ENCODE measurements around the gene TBCE.
A peak's percentile ranks its signal among the peaks of the same experiment; 100 is the strongest.
"Not testable (repeated sequence)": the region's sequence is repeated elsewhere in the genome, so short reads cannot be mapped to it uniquely, and the experiment has no call there.

Gene TBCE

DNA sequence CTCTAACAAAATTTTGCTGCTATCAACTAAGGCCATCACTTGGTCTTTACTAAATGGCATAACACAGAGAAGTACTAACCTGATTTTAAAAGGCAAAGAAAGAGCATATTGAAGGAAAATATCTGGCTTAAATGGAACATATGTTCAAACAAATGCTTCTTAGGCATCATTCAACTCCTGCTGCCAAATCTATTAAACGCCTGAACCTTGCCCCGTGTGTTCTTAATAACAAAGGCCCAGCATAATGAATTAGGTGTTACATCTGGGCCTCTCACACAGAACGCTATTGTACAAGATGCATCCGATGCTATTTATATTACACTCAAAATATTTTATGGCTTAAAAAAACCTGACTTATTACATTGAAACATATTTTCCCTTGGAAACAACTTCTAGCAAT is 88.6 kb downstream of the TBCE start:
- no peak for DNase-seq (ENCODE audit: low spot score)

DNA sequence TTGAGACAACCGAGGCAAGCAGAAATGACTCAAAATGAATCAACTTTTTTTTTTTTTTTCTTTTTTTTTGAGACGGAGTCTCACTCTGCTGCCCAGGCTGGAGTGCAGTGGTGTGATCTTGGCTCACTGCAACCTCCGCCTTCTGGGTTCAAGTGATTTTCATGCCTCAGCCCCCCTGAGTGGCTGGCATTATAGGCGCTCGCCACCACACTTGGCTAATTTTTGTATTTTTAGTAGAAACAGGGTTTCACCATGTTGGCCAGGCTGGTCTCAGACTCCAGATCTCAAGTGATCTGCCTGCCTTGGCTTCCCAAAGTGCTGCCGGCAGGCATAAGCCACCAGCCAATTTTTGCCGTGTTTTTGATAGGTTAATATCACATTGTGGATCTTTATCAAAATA is 90.6 kb downstream of the TBCE start:
- not testable (repeated sequence) for DNase-seq (ENCODE audit: low spot score)

DNA sequence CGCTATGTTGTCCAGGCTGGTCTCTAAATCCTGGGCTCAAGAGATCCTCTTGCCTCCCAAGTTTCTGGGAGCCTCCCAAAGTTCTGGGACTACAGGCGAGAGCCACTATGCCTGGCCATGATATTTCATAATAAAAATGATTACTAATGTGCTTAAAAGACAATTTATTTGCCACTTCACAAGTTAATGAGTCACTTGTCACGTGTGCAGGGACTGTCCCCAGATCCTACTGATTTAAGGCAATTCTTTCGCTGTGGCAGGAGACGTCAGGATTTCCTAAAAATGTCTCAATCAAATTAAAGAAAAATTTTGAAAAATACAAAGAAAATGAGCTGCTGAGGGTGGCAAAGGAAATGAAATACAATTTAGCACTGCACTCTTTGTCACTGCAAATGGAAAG is 93.5 kb downstream of the TBCE start:
- DNase-seq (ENCODE audit: low spot score): no peak

DNA sequence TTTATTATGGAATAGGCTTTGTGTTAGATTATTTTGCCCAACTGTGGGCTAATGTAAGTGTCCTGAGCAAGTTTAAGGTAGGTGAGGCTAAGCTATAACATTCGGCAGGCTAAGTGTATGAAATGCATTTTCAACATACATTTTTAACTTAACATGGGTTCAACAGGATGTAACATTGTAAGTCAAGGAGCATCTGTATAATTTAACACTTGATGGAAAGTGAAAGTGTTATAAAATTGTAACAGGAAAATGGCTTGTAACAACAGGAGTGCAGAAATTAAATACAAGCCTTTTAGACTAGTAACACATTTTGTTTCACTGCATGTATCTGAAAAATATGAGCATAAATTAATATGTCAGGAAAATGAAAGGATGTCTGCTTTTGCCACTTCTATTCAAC is 94.7 kb downstream of the TBCE start:
- DNase-seq (ENCODE audit: low spot score): no peak

DNA sequence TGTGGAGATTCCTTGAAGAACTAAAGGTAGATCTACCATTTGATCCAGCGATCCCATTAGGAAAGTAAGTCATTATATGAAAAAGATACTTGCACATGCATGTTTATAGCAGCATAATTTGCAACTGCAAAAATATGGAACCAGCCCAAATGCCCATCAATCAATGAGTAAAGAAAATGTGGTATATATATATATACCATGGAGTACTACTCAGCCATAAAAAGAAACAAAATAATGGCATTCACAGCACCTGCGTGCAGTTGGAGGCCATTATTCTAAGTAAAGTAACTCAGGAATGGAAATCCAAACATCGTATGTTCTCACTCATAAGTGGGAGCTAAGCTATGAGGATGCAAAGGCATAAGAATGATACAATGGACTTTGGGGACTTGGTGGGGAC is 95.6 kb downstream of the TBCE start:
- DNase-seq (ENCODE audit: low spot score): not testable (repeated sequence)

DNA sequence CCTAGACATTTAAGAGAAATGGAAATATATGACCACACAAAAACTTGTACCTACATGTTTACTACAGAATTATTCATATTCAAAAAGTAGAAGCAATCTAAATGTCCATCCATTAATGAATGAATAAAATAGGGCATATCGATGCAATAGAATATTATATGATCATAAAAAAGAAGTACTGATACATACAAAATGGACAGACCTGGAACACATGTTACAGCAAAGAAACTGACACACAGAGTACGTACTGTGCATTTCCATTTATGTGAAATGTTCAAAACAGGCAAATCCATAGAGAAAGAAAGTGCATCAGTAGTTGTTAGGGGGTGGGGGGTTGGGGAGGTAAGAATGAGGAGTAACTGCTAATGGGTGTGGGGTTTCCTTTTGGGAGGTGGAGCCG is 97.8 kb downstream of the TBCE start:
- no peak for DNase-seq (ENCODE audit: low spot score)

DNA sequence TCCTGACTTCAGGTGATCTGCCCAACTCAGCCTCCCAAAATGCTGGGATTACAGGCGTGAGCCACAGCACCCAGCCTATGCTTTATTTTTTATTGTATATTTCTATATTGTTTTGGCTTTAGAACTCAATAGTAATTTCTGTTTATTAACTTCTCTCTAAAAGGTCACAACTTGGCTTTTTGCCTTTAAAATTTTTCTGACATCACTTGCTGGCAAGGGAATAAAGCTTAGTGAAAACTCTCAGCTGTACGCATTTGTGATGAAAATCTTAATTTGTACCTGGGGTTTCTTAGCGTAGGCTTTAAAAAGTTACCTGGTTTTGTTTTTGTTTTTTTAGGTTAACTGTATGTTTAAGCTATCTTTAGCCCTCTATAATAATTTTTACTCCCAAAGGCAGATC is 100.8 kb downstream of the TBCE start:
- no peak for DNase-seq (ENCODE audit: low spot score)

DNA sequence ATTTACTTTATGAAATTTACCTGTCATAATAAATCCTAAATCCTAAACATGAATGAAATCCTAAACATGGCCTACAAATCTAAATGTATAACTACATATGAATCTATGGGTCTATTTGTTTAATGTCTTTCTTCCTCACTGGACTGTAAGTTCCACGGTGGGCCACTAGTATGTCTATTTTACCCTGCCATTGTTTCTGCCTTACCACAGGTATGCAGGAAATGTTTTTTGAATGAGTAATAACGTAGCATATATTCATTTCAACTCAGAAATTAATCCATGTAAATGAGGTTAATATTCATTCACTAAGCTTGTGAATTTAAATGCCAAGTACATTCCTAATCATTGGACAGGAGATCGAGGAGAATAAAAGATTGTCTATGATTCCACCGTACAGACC is 101.7 kb downstream of the TBCE start:
- DNase-seq (ENCODE audit: low spot score): peak; percentile 79

DNA sequence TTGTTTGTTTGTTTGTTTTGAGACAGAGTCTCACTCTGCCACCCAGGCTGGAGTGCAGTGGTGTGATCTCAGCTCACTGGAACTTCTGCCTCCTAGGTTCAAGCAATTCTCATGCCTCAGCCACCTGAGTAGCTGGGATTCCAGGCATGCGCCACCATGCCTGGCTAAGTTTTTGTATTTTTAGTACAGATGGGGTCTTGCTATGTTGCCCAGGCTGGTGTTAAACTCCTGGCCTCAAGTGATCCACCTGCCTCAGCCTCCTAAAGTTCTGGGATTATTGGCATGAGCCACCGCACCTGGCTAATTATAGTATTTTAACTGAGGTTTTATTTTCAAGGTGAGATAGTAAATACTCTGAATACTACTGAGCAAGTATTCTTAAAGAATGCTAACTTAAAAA is 102.7 kb downstream of the TBCE start:
- DNase-seq (ENCODE audit: low spot score): not testable (repeated sequence)

DNA sequence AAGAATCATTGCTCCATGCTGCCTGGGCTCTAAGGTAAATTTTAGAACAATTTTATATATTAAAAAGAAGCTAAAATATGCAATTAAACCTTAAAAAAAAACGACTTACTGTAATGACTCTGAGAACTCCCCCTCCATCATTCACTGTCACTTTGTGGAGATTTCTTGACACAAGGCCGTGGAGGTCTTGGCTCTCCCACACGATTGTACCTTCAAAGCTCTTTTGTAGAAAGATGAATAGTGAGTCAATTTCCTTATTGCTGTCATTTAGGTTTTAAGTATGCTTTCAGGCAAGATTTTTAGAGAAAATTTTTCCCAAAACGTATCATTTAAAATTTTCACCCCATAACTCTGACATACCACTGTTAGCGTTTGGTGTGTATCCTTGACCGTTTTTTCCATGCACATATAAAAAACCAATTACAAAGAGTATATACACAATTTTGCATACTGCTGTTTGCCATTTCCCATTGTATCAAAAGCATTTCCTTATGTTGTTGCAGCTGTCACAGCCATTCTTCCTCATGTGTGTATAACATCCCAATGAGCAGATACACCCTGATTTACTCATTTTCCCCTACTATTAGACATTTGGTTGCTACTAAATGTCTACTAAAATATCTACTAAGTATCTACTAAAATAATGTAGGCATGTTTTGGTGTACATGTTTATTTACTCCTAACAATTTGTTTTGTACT is 103.7 kb downstream of the TBCE start:
- no peak for DNase-seq (ENCODE audit: low spot score)

DNA sequence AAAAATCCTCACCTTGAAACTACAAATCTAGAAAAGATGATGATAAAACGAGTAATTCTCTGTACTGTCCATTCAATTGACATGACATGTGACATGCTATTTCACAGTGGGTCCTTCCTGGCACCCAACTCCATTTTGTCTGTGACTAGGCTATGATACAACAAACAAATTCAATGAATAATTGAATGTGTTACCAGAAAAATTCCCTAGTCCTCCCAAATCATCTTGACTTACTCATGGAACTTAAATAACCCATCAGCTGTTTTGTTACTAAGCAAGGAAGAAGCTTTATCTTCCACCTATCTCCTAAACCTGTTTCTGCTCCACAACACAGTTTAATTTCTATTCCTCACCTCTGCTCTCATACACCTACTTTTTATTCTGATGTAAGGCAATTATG is 106.6 kb downstream of the TBCE start:
- DNase-seq (ENCODE audit: low spot score): peak; percentile 61

DNA sequence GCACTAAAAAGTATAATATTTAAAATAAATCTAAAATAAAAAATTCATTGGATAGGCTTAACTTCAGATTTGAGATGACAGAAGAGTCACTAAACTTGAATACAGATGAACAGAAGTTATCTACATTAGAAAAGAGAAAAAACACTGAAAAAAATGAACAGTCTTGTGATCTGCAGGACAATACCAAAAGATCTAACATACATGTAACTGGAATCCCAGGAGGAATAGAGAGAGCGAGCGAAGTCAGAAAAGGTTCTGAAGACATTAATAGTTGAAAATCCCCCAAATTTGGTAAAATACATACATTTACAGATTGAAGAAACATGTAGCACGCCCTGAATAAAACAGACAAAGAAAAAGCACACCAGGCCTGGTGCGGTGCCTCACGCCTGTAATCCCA is 115.9 kb downstream of the TBCE start:
- DNase-seq (ENCODE audit: low spot score): no peak

DNA sequence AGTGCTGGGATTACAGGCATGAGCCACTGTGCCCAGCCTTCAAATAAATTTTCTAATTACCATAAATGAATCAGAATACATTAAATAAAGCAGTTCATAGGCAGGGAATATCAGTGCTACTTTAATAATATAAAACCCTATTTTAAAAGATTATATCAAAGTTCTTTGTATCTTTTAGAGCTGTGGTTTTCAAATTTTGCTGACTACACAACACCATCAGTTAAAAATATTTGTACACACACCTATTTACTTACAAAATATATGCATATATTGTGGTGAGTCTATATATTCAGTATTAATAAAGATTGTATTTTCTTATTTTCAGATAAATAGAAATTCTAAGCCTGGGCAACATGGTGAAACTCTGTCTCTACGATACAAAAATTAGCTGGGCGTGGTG is 118.3 kb downstream of the TBCE start:
- no peak for DNase-seq (ENCODE audit: low spot score)

DNA sequence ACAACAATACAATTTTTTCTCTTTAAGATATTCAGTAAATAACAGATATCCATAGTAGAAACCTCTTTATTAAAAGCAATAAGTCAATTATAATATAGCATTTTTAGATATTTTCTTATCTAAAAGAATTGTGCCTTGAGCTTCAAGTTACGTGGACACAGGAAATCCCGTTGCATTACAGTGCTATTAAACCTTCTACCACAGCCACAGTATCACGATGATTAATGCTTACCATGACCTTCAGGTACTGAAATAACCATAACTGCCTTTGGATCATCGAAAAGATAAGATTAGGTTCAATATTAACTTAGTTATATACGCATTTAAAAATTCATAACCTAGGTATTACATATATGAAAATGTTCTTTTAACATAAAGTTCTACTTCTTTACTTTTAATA is 119.1 kb downstream of the TBCE start:
- no peak for DNase-seq (ENCODE audit: low spot score)

DNA sequence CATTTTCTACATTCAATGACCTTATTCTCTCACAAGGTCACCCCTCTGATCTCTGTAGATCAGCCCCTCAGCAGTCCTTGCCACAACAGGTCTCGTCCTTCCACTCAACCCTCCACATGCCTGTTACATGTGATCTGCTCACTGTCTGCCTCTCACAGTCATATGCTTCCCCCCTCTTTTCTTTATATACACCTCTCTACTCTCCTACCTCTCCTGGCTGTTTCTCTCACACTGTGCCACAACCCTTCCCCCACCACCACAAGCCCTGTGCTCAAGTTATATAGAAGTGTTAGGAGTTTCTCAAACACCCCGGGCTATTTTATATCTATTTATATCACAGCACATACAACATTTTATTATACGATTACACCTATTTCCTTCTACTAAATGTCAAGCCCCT is 124.4 kb downstream of the TBCE start:
- DNase-seq (ENCODE audit: low spot score): no peak

DNA sequence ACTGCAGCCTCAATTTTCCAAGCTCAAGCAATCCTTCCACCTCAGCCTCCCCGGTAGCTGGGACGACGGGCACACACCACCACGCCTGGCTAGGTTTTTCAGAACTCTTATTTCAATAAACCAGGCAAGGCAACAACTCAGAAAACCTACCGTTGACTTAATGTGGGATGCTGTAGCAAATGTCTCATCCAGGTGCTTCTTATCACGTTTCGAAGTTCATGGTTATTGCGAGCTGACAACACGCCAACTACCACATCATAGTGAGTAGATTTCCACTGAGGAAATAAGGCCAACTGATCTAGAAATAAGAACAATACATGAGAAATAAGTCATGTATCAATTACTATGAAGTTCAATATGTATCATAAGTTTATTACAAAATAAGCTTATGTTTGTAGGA is 127.3 kb downstream of the TBCE start:
- no peak for DNase-seq (ENCODE audit: low spot score)

DNA sequence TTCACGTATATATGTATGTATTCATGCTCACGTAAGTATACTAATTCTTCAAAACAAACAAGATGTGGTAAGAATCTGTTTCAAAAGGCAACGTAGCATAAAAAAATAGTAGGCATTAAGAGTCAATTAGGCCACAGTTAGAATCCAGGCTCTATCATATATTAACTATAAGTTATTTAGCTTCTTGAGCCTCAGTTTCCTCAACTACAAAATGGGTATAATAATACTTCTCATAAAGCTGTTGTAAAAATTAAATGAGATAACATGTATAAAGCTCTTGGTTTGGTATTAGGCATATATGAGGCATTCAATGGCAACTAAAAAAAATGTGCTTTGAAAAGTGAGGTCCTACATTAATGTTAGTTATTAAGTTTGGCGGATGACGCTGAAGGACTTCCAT is 127.8 kb downstream of the TBCE start:
- DNase-seq (ENCODE audit: low spot score): no peak

DNA sequence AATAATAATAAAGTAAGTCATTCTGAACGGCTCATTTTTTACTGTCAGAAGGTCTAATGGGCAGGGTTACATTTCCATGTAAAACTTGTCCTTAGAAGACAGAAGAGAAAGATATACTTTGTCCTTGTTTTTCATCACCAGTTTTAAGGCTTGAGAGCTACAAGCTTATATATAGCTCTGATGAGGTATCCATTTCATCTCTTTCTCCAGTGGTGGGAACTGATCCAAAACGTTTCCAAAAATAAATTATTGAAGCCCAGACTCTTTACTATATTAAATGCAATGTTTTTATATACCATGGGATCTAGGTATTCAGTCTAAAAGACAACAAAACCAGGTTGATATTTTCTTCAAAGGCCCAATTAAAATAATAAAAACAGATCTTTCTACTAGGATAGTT is 128.3 kb downstream of the TBCE start:
- no peak for DNase-seq (ENCODE audit: low spot score)

DNA sequence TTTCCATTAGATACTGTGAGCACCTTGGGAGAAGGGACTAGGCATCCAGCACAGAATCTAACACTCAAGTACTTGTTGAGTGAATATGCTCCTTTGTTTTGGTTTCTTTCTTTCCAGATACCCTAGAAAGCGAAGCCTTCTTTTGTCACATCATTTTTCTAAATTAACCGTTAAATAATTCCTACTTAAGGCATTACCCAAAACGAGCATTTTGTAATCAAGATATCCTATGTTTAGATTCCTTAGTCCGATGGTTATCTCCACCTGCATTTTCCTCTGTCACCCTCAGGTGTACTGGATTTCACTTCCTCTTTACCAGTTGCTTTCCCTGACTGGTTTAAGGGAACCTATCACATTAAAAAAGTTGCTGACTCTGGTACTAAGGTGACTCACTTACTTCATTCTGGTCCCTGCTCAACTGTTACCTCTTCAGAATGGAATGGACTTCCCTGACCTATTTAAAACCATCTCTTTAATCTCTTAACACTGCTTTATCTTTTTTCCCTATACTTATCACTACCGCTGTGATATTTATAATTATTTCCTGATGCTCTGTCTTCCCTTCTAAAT is 133.8 kb downstream of the TBCE start:
- DNase-seq (ENCODE audit: low spot score): peak; percentile 82
